ENCODE results near the gene CADPS.

The CADPS gene

GRCh38 chr3:62378311-62378789, 496.9 kb downstream of the CADPS start:
- H3K4me3 ChIP-seq (ENCODE audit: low read length), result no peak overlapping the region
- TF ChIP-seq CTCF (conservative IDR thresholded peaks at IDR 0.05; ENCODE audit: low read length), result no peak
- DNase-seq (ENCODE audit: low read depth), result no peak

DNA sequence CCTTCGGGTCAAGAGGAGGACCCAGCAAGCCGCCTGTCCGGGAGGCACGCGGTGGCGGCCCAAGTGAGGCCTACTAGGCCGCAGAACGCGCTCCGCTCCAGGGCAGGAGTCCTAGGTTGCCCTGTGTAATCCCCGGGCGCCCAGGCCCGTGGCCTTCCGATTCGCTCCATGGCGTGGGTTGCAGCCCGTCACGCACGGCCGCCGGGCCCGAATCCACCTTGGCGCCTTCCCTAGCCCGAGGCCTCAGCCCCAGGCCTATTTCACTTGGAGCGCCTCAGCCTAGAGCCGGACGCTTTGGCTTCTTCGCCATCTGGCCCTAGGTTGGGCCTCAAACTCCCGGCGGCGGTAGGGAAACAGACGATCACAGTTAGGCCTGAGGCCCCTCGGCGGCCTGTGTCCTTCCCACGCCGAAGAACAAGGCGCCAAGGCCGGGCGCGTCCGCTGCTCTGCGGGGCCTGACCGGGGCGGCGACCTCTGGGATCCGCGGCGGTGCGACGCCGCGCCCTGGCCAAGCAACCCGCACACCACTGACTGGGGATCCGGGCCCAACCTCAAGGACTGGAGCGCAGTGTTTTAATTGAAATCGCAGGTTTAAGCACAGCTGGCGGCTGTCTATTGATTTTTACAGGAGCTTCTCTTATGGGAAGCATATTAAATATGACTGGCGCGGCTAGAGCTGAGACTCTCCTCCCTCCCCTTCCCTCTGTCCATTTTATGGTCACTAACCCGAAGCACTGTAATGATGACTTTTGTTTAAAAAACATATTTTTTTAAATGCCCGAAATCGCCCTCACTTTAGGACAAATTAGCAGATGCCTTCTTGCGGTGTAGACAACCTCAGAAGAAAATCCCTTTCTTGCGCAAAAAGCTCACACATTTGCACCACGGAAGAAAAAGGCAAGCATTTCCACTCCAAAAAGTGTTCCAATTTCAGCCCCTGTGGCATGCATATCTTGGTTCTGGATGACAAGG, 498.0 kb downstream of the CADPS start:
- no peak overlapping the region for H3K4me3 ChIP-seq (ENCODE audit: low read length)
- TF ChIP-seq CTCF (conservative IDR thresholded peaks at IDR 0.05; ENCODE audit: low read length), result no peak
- no peak for DNase-seq (ENCODE audit: low read depth)

- no peak for DNase-seq (ENCODE audit: low read depth)
- no peak overlapping the region for H3K4me3 ChIP-seq (ENCODE audit: low read length)
- no peak for TF ChIP-seq CTCF (conservative IDR thresholded peaks at IDR 0.05; ENCODE audit: low read length)
Observed at GRCh38 chr3:62376454-62376720, 498.8 kb downstream of the CADPS start.

DNA sequence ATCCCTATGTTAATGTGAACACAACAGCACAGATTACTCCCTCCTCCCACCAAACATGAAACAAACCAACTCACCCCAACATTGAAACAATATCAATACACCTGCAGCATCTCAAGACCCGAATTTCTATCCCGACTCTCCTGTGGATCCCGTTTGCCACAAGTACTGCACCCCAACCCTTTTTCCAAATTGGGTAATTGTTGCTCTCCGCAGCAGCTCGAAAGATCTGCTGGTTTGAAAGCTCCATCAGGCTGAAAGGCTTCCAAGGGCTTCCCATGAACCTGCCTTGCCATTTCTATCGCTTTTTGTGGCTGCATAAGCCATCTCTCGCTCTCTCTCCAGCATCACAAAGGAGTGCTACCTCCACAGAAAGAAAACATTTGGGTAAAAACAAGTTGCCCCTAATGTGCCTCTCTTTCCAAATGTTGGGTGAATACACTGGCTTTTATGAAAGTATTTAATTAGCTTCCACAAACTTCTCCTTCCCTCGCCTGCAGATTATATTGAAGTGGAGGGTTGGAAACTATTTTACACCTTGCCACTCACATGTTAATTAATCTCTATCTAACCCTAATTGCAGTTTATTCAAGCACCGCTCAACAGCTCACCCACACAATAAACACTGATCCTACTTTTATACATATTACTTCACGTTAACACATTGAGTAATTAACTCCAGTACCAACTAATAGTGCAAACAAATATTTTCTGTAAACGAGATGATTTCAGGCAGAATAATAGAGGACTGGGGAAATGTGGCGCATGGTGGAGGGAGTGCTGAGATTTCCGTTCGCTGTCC, 499.4 kb downstream of the CADPS start:
- TF ChIP-seq CTCF (conservative IDR thresholded peaks at IDR 0.05; ENCODE audit: low read length), result no peak
- no peak for DNase-seq (ENCODE audit: low read depth)
- no peak overlapping the region for H3K4me3 ChIP-seq (ENCODE audit: low read length)

- DNase-seq (ENCODE audit: low read depth), result peak; percentile 13
- H3K4me3 ChIP-seq (ENCODE audit: low read length), result peak overlapping the region; percentile 43
- TF ChIP-seq CTCF (conservative IDR thresholded peaks at IDR 0.05; ENCODE audit: low read length), result no peak
Observed at GRCh38 chr3:62374341-62375218, 500.6 kb downstream of the CADPS start.

- DNase-seq (ENCODE audit: low read depth), result no peak
- TF ChIP-seq CTCF (conservative IDR thresholded peaks at IDR 0.05; ENCODE audit: low read length), result no peak
- H3K4me3 ChIP-seq (ENCODE audit: low read length), result peak overlapping the region; percentile 43; the same call in 1 of the 2 replicates
Observed at GRCh38 chr3:62373714-62374333, 501.4 kb downstream of the CADPS start.

All from AG10803 (cell line).